ENCODE data around the gene FKBP3.
"Not testable (repeated sequence)": the region's sequence is repeated elsewhere in the genome, so short reads cannot be mapped to it uniquely, and the experiment has no call there.

Gene FKBP3

GRCh38 chr14:45134051-45134958 lies at the start of gene FKBP3:
FKBP3 (minus strand) TSS chr14:45134481; CDS start chr14:45134456, 25 bp downstream.
- peak; percentile 98 for DNase-seq

- DNase-seq = no peak
Measured at GRCh38 chr14:45181806-45182205, 47.5 kb upstream of the FKBP3 start.

DNA sequence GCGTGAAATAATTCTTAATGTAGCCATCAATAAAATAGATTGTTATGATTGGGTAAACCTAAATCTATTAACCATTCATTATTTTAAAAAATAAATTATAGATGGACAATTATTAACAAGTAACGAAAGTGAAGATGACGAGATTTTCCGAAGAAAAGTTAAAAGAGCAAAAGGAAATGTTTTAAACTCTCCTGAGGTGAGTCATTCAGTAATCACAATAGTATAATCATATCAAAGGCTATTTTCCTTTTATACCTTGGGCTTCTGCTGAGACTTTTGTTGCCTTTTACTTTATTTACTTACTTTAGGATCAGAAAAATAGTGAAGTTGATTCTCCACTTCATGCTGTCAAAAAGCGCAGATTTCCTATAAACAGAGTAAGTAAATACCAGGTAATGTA lies 47.0 kb upstream of the FKBP3 start:
- no peak for DNase-seq

DNA sequence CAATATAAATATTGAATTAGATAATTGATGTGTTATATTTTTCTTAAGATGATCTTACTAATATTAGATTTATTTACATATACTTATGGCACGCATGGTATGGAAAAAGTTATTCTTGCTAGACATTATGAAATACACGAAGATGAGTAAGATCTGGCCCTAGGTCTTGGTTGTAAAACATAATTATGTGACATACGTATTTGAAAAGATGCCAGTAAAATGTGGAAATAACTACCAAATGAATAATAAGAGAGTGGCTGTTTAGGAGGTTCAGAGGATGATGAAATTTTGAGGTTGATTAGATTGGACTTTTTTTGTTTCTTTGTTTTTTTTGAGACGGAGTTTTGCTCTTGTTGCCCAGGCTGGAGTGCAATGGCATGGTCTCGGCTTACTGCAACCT lies 42.8 kb upstream of the FKBP3 start:
- DNase-seq = no peak

- DNase-seq = no peak
Measured at GRCh38 chr14:45169906-45170305, 35.6 kb upstream of the FKBP3 start.

DNA sequence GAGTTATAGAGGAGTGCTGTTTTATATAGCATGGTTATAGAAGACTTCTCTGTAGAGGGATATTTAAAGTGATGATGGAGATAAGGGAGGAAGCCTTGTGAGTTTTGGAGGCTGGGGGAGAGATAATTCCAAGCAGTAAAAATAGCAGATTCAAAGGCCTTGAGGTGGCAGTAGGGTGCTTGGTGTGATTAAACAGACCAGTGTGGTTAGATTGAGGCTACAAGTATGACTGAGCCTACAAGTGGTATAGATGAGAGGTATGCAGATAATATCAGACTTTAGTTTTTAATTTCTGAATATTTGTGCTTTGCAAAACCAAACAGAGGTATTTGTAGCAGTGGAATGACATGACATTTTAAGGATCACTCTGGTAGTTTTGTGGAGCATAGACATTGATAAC lies 21.8 kb upstream of the FKBP3 start:
- no peak for DNase-seq

DNA sequence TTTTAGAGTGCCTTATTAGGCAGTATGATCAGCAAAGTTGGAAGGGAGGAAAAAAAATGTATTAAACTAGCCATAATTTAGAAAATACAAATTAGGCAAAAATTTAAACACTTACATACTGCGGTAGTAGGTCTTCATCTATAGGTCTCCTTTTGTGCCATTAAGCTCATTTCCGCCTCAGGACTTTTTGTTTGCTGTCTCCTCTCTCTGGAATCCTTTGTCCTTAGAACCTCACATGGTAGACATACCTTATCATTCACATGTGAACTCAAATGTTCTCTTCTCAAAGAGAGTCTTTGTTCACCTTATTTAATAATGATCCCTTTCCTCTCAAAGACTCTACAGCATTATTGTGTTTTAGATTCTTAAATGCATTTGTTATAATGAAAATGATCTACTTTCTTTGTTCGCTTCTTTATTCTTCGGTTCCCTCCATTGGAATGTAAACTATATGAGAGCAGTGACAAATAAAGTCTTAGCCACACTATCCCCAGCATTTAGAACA lies 16.2 kb upstream of the FKBP3 start:
- DNase-seq = no peak

DNA sequence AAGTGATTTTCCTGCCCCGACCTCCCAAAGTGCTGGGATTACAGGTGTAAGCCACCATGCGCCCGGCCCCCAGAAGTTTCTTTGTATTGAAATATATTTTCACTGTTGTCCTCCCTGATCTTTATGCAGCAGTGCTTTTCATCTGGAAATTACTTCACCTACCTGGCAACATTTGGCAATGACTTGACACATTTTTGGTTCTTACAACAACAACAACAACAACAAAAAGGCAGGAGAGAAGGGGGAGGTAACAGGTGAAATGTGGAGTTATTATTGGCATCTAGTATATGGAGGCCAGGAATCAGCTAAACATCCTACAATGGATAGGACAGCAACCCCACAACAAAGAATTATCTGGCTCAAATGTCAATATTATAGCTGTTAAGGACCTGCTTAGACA lies 15.3 kb upstream of the FKBP3 start:
- no peak for DNase-seq

GRCh38 chr14:45145214-45145613 lies 10.9 kb upstream of the FKBP3 start:
- DNase-seq = no peak

GRCh38 chr14:45144658-45145057 lies 10.4 kb upstream of the FKBP3 start:
- no peak for DNase-seq

- not testable (repeated sequence) for DNase-seq
Measured at GRCh38 chr14:45142083-45142482, 7.8 kb upstream of the FKBP3 start.

GRCh38 chr14:45140661-45141187 lies 6.4 kb upstream of the FKBP3 start:
- no peak for DNase-seq

DNA sequence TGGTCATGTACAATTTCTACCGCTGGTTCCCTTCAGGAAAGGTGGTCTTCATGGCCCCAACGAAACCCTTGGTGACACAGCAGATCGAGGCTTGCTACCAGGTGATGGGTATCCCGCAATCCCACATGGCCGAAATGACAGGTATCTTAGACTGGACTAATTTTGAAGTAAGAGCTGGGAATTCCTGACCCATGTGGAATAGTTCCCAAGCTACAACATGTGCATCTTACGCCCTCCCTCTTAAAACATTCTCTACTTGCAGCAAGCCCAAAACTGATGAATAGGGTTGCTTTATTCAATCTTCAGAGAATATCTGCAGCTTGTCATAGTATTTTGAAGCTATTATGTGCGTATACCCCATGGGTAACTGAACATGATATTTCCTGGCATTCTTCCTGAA lies 2.1 kb upstream of the FKBP3 start:
- no peak for DNase-seq

GRCh38 chr14:45135659-45136395 lies 1.5 kb upstream of the FKBP3 start, which contains the start of gene FANCM:
FANCM (plus strand) TSS chr14:45135930; CDS start chr14:45136032, 102 bp downstream.
- DNase-seq = peak; percentile 94

DNA sequence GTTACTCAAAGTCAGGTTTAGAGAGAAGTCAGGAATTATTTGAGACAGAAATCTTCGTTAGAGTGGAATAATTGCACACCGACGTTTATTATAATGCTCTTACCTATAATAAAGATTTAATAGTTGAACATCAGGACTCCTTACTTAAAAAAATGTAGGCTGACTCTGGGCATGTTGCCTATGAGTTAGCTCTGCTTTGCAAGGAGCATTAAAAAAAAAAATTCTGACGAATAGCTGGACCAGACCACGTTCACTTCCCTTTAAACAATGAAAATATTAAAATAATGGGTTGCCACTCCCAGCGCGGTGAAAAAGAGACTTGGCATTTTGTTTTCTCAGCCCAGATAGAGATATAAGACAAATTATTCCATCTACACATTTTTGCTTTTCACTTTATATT lies 875 bp upstream of the FKBP3 start:
- no peak for DNase-seq

DNA sequence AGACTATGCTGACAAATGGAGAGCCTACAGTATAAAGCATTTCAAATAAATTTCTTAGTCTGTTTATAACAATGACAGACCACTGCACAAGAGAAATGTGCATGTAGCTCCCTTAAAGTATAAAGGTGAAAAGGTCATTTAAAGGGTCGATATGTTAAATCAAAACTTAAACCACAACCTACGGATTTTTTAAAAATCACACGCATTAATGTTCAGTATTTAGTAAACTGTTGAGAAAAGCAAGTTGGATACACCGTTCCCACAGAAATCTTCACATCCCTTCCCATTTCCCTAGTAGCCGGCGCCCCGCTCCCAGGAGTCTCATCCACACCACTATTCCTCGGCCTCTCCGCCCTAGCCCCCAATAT lies 614 bp downstream of the FKBP3 start:
- DNase-seq = no peak

DNA sequence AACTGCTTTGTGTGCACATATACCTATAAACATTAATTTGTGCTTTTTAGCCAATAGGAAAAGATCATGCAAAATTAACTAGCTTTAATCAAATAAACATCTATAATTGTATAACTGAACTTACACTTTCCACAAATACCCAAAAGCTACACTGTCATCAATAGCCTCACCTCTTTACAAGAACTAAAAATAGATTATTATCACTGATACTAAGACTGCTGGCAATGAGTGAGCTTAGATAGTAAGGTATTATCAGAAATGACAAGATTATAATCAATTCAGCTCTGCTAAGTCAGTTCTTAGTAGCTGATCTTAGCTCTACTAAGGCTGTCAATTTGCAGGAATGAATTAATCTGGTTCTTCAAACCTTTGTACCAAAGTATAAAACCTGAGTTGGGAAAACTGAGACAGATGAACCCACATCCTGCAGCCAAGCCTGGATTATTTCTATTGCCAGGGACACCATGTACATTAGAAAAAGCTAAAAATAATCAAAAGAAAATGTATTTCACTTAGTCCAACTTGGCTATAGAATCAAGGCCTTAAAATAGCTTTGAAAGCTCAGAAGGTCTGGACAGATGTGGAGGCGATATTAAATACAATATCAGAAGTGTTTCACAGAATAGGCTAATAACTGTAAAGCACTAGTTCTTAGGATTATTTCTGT lies 5.2 kb downstream of the FKBP3 start:
- DNase-seq = no peak

DNA sequence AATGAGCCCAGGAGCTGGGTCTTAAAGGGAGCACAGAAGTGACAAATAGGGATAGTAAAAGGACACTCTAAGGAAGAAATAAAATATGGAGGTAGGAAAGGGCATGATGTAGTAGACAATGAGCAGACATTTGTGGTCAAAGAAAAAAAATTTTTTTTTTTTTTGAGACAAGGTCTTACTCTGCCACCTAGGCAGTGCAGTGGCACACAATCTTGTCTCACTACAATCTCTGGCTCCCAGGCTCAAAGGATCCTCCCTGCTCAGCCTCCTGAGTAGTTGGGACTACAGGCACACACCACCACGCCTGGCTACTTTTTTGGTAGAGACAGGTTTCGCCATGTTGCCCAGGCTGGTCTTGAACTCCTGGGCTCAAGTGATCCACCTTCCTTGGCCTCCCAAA lies 8.5 kb downstream of the FKBP3 start:
- no peak for DNase-seq

DNA sequence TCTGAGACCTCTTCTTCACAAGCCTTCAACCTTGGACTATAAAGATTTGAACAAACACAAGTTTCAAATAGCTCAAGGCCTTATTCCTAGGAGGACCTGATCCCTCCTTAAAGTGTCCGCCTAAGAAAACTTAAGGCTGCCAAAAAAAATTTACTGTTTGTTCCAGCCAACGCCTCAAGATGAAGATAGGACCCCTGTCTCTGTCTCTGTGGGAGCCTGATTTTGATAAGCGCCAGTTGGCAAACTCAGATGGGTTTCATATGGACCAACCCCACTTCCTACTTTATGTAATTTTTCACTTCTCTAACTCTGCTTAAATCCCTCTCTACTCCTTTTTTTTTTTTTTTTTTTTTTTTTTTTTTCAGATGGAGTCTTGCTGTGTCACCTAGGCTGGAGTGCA lies 11.0 kb downstream of the FKBP3 start:
- DNase-seq = no peak

DNA sequence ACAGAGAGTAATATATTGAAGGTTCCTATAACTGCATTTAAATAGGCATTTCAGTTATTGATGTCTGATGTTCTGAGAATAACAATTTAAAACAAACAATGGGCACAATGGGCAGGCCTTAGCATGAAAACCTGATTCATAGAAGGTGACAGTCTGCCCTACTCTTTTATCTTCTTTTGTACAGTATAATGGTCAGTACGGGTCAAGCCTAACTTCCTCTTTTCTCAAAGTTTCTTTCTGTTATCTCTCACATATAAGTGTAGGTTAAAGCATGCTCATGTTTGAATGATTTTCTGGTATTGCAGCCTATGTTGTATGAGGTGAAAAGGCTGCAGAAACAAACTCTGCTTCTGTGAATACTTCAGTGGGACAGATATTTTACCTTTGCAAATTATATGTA lies 14.2 kb downstream of the FKBP3 start:
- DNase-seq = no peak

DNA sequence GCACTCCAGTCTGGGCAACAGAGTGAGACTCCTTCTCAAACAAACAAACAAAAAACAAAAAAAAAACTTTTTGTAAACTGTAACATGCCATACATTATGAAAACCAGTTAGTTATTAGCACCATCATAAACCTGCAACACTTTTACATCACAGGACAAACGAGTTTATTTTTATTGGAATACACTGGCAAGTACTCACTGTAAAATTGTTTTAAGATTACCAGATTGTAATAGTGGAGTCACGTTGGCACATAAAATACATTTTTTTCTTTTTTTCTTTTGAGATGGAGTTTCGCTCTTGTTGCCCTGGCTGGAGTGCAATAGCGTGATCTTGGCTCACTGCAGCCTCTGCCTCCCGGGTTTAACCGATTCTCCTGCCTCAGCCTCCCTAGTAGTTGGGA lies 15.7 kb downstream of the FKBP3 start:
- no peak for DNase-seq

GRCh38 chr14:45114327-45114726 lies 20.0 kb downstream of the FKBP3 start:
- DNase-seq = no peak

Data from DMS153 (cell line).